Kidney (tissue), 14 donors: Measurements from ENCODE around the gene VSX1. TPM values are rescaled to one million over a fixed set of nuclear protein-coding genes. Genes with fewer than 3 reads are reported as not detected.

Experiments used
- DNase-seq, 5 donors: peaks; one replicate each; pipeline ENCODE4 v3.0.0-alpha.2; 2013 to 2020
- FAIRE-seq: peaks from 2 replicates; lab custom pipeline; 2012; peaks lifted over from hg19 to GRCh38; lab: Jason Lieb, UNC
- H3K27ac ChIP-seq, 2 donors: one replicate each; pipeline ENCODE4 v1.7.0; 2013; ENCODE audit warnings: low read depth in 2 of 2, low read length in 2 of 2, inconsistent platforms in 1 of 2
- H3K27me3 ChIP-seq: one replicate; pipeline ENCODE4 v1.7.1; 2013; ENCODE audit warnings: low read length, inconsistent platforms; ENCODE audit not compliant: control insufficient read depth, insufficient read depth
- H3K36me3 ChIP-seq, 3 donors: one replicate each; pipeline versions ENCODE4 v1.7.0 to v1.7.1; 2013; ENCODE audit warnings: low read length in 3 of 3, control low read depth in 1 of 3, inconsistent platforms in 1 of 3; ENCODE audit not compliant: insufficient read depth in 3 of 3, control insufficient read depth in 2 of 3
- H3K4me1 ChIP-seq, 3 donors: one replicate each; pipeline versions ENCODE4 v1.7.0 to v1.7.1; 2013; ENCODE audit warnings: low read length in 3 of 3, inconsistent platforms in 1 of 3, low read depth in 1 of 3; ENCODE audit not compliant: control insufficient read depth in 2 of 3, insufficient read depth in 2 of 3
- H3K4me3 ChIP-seq, 3 donors: one replicate each; pipeline versions ENCODE4 v1.7.0 to v1.8.1; 2013; ENCODE audit warnings: low read length in 3 of 3, control low read depth in 1 of 3, inconsistent platforms in 1 of 3
- H3K9ac ChIP-seq, 3 donors: one replicate each; pipeline versions ENCODE4 v1.7.0 to v1.7.1; 2013; ENCODE audit warnings: low read length in 3 of 3, control low read depth in 1 of 3, inconsistent platforms in 1 of 3
- H3K9me3 ChIP-seq, 3 donors: one replicate each; pipeline versions ENCODE4 v1.7.0 to v1.7.1; 2013; ENCODE audit warnings: low read length in 3 of 3, control low read depth in 1 of 3, inconsistent platforms in 1 of 3; ENCODE audit not compliant: control insufficient read depth in 2 of 3, insufficient read depth in 1 of 3
- CTCF ChIP-seq: IDR thresholded peaks from 3 replicates; pipeline ENCODE4 v1.5.1; 2012; ENCODE audit warnings: mild to moderate bottlenecking, moderate library complexity, borderline replicate concordance; ENCODE audit not compliant: insufficient read depth; ENCODE audit errors: extremely low read depth
- intact Hi-C: fragments of 100-400 bp; cut with DNase I; formaldehyde crosslinking; loops from one replicate; pipeline ENCODE4 v1.11.1; 2022
- polyA plus RNA-seq: library from polyadenylated mRNA; stranded (reverse); fragments of 350-450 nt; fragmentation: Illumina TruSeq; extraction: RNeasy Lipid Tissue Mini Kit (QIAGEN cat#74804); gene quantifications from one replicate; pipeline ENCODE4 v1.2.3, GENCODE V29; 2014; ENCODE audit warnings: low read depth, low replicate concordance; ENCODE audit not compliant: insufficient read depth
- total RNA-seq: library from RNA; stranded (reverse); fragmentation: NEBNext Ultra II Directional; extraction: Animal tissue kit (Norgen Biotek cat#: 25700); gene quantifications from one replicate; pipeline ENCODE4 v1.2.1, GENCODE V29; 2021
- donor health status: control.
- donor health status: control.
- donor health status: control.
- donor health status: control.
- donor health status: control.
- donor health status: DM: yes; HTN: yes; CAD: no.
- donor health status: Normal renal cell carcinoma (clear cell type).

VSX1 gene
- total and polyA plus RNA-seq, 2 donors from 2014 or later: 0.41 TPM; not detected in 1

GRCh38 chr20:25030007-25030648 lies 51.8 kb downstream of the VSX1 start:
- Histone ChIP-seq H3K9ac (no peak overlapping the region), H3K4me3 (no peak overlapping the region), H3K9me3 (no peaks in the 10 kb centered on the region), H3K27ac (no peak overlapping the region), H3K4me1 (peaks cover 0 to 28% (median 21%) of the 10 kb centered on the region in 3 donors), H3K36me3 (peaks cover 0 to 22% (median 9%) of the 10 kb centered on the region in 3 donors), H3K27me3 (no peaks in the 10 kb centered on the region)
- no peak for TF ChIP-seq CTCF
- DNase-seq: peak in 1 of 5 donors; percentile 16
- FAIRE-seq: no peak
- intact Hi-C loops: no loop called here

GRCh38 chr20:25025986-25026605 lies 55.8 kb downstream of the VSX1 start:
- peak in 2 of 5 donors; percentile 14 to 23 for DNase-seq
- Histone ChIP-seq H3K9ac (no peak overlapping the region), H3K36me3 (peaks cover 0 to 36% (median 9%) of the 10 kb centered on the region in 3 donors), H3K27me3 (no peaks in the 10 kb centered on the region), H3K27ac (no peak overlapping the region), H3K4me3 (no peak overlapping the region), H3K9me3 (no peaks in the 10 kb centered on the region), H3K4me1 (peaks cover 0 to 34% (median 20%) of the 10 kb centered on the region in 3 donors)
- intact Hi-C loops: no loop called here
- no peak for TF ChIP-seq CTCF
- no peak for FAIRE-seq

Other genes starting within 250 kb of the VSX1 start
- gene CST7, start 132.9 kb downstream of the VSX1 start, total RNA-seq: 3.7 TPM
- gene CST7, start 132.9 kb downstream of the VSX1 start, polyA plus RNA-seq: 1.4 TPM
- gene APMAP, start 89.4 kb downstream of the VSX1 start, total RNA-seq: 90.9 TPM
- 79.7 TPM for gene APMAP, start 89.4 kb downstream of the VSX1 start, polyA plus RNA-seq
- 30.6 TPM for gene ACSS1, start 24.0 kb downstream of the VSX1 start, total RNA-seq
- gene ACSS1, start 24.0 kb downstream of the VSX1 start, polyA plus RNA-seq: 72.3 TPM
- 95.7 TPM for gene ENTPD6, start 113.6 kb upstream of the VSX1 start, total RNA-seq
- 59.0 TPM for gene ENTPD6, start 113.6 kb upstream of the VSX1 start, polyA plus RNA-seq
- gene PYGB, start 165.9 kb upstream of the VSX1 start, total RNA-seq: 176 TPM
- 50.9 TPM for gene PYGB, start 165.9 kb upstream of the VSX1 start, polyA plus RNA-seq